ENCODE measurements around the gene ESRRB. TPM values are rescaled to one million over a fixed set of nuclear protein-coding genes. Genes with fewer than 3 reads are reported as not detected.

The ESRRB gene
- total RNA-seq, 1 donor from 2014 or later, result 1.7 TPM

DNA sequence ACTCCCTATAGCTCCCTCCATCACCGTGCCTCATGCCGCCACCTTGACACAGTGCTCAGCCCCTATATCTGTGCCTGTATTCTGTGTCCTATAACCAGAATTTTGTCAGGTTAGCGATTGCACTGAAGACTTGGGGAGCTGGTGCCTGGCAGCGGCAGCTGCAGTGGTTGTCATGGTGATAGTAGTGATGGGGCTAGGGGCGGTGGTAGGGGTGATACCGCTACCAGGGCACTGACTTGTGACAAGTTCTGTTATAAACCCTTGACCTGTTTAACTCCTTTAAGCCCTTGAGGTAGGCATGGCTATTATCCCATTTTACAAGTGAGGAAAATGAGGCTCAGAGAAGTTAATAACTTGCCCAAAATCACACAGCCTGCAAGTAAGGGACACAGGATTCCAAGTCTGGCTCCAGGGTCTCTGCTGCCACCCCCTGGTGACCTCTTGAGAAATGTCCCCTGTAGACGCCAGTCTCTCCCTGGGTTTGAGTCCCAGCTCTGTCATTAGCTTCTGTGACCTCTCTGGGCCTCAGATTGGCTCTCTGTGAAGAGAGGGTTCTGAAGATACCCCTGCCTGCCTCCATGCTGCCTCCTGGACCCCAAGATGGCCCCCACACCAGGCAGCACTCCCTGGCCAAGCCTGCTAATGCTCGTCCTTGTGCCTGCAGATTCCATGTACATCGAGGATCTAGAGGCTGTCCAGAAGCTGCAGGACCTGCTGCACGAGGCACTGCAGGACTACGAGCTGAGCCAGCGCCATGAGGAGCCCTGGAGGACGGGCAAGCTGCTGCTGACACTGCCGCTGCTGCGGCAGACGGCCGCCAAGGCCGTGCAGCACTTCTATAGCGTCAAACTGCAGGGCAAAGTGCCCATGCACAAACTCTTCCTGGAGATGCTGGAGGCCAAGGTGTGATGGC lies 121.9 kb downstream of the ESRRB start:
- TF ChIP-seq, protein P1, sequence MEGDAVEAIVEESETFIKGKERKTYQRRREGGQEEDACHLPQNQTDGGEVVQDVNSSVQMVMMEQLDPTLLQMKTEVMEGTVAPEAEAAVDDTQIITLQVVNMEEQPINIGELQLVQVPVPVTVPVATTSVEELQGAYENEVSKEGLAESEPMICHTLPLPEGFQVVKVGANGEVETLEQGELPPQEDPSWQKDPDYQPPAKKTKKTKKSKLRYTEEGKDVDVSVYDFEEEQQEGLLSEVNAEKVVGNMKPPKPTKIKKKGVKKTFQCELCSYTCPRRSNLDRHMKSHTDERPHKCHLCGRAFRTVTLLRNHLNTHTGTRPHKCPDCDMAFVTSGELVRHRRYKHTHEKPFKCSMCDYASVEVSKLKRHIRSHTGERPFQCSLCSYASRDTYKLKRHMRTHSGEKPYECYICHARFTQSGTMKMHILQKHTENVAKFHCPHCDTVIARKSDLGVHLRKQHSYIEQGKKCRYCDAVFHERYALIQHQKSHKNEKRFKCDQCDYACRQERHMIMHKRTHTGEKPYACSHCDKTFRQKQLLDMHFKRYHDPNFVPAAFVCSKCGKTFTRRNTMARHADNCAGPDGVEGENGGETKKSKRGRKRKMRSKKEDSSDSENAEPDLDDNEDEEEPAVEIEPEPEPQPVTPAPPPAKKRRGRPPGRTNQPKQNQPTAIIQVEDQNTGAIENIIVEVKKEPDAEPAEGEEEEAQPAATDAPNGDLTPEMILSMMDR (IDR thresholded peaks at IDR 0.05; ENCODE audit: partially characterized antibody, unreplicated experiment), result no peak
- DNase-seq, result no peak
- Mint-ChIP-seq H3K27ac (ENCODE audit: unreplicated experiment) (no peak overlapping the region), H3K36me3 (ENCODE audit: unreplicated experiment) (no peaks in the 10 kb centered on the region), H3K4me3 (ENCODE audit: unreplicated experiment) (no peak overlapping the region), H3K4me1 (ENCODE audit: low read depth, unreplicated experiment) (no peaks in the 10 kb centered on the region), H3K27me3 (ENCODE audit: unreplicated experiment) (peaks cover 8% of the 10 kb centered on the region), H3K9me3 (ENCODE audit: unreplicated experiment) (no peaks in the 10 kb centered on the region)

DNA sequence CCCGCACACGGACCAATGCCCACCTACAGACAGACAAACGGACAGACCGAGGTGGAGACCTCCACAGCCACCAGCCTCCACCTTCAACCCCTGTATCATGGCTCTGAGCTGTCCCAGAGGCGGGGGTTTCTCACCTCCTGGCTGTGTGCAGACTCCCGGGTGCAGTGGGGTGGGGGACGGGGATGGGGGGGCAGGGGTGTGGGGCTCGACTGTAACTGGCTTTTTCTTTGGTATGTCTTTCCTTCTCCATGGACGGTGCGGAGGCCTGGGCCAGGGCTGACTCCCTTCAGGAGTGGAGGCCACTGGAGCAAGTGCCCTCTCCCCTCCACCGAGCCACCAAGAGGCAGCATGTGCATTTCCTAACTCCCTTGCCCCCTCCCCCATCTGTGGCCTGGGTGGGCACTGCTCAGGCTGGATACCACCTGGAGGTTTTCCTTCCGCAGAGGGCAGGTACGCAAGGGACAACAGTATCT lies 122.6 kb downstream of the ESRRB start:
- Mint-ChIP-seq H3K36me3 (ENCODE audit: unreplicated experiment) (no peaks in the 10 kb centered on the region), H3K27ac (ENCODE audit: unreplicated experiment) (no peak overlapping the region)
- no peak for DNase-seq

DNA sequence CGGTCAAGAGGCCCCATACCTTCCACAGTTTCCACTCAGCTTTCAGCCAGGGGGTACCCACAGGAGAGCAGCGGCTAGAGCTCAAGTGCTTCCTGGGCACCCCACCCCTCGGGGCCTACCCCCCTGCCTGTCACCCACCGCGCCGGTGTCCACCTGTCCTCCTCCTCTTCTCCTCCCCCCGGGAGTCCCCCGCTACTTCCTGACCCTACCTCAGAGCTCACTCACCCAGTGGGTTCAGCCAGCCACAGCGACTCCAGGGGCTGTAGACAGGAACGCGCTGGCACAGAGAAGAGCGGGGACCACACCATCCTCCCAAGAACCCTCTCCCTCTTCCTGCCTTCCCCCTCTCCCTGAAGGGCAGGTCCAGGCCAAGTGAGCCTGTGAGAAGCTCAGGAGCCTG lies 123.0 kb downstream of the ESRRB start:
- Mint-ChIP-seq H3K36me3 (ENCODE audit: unreplicated experiment) (no peaks in the 10 kb centered on the region), H3K27ac (ENCODE audit: unreplicated experiment) (no peak overlapping the region), H3K4me1 (ENCODE audit: low read depth, unreplicated experiment) (no peaks in the 10 kb centered on the region), H3K9me3 (ENCODE audit: unreplicated experiment) (no peaks in the 10 kb centered on the region), H3K27me3 (ENCODE audit: unreplicated experiment) (peaks cover 8% of the 10 kb centered on the region), H3K4me3 (ENCODE audit: unreplicated experiment) (no peak overlapping the region)
- TF ChIP-seq, protein P1 (IDR thresholded peaks at IDR 0.05; ENCODE audit: partially characterized antibody, unreplicated experiment), result no peak
- DNase-seq, result no peak

More for the DNA sequence above, 122.6 kb downstream of the ESRRB start:
- H3K4me1 Mint-ChIP-seq (ENCODE audit: low read depth, unreplicated experiment), result no peaks in the 10 kb centered on the region
- TF ChIP-seq, protein P1 (IDR thresholded peaks at IDR 0.05; ENCODE audit: partially characterized antibody, unreplicated experiment), result no peak
- no peaks in the 10 kb centered on the region for H3K9me3 Mint-ChIP-seq (ENCODE audit: unreplicated experiment)
- H3K27me3 Mint-ChIP-seq (ENCODE audit: unreplicated experiment), result peaks cover 8% of the 10 kb centered on the region
- H3K4me3 Mint-ChIP-seq (ENCODE audit: unreplicated experiment), result no peak overlapping the region

DNA sequence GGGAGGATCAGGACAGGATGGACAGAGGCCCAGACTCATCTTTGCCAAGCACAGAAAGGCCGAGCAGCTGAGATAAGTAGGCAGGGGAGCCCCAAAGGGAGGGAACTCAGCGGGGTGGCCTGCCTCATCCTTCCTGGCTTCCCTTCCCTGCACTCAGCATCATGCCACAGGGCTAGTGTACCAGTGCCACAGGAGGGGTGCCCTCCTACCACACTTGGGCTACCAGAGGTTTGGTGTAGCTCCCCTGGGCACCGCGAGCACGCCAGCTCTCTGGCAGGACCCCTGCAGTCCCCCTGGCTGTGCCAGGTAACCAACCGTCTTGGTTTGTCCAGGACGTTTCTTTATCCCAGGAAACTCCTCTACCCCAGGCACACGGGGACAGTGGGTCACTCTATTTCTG lies 123.5 kb downstream of the ESRRB start:
- Mint-ChIP-seq H3K9me3 (ENCODE audit: unreplicated experiment) (no peaks in the 10 kb centered on the region), H3K27ac (ENCODE audit: unreplicated experiment) (no peak overlapping the region), H3K4me1 (ENCODE audit: low read depth, unreplicated experiment) (no peaks in the 10 kb centered on the region), H3K27me3 (ENCODE audit: unreplicated experiment) (peaks cover 8% of the 10 kb centered on the region), H3K4me3 (ENCODE audit: unreplicated experiment) (no peak overlapping the region), H3K36me3 (ENCODE audit: unreplicated experiment) (no peaks in the 10 kb centered on the region)
- TF ChIP-seq, protein P1 (IDR thresholded peaks at IDR 0.05; ENCODE audit: partially characterized antibody, unreplicated experiment), result no peak
- DNase-seq, result no peak

DNA sequence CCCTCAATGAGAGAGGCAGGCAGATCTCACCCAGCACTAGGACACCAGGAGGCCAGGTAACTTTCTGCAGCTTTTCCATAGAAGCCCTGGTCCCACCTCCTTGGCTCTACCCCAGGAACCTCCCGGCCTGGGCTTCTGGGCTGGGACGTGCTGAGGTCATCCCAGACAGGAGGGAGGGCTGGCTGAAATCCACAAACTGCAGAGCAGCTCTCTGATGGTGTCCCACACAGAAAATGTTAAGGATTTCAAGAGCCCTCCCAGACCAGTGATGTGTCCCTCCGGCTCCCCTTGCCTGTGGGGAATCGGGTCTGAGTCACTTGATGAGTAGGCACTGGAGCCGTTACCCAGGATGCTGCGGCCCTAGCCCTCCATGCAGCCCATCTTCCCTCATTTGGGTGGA lies 124.1 kb downstream of the ESRRB start:
- Mint-ChIP-seq H3K4me1 (ENCODE audit: low read depth, unreplicated experiment) (no peaks in the 10 kb centered on the region), H3K9me3 (ENCODE audit: unreplicated experiment) (no peaks in the 10 kb centered on the region), H3K27me3 (ENCODE audit: unreplicated experiment) (peaks cover 8% of the 10 kb centered on the region), H3K36me3 (ENCODE audit: unreplicated experiment) (no peaks in the 10 kb centered on the region), H3K27ac (ENCODE audit: unreplicated experiment) (no peak overlapping the region), H3K4me3 (ENCODE audit: unreplicated experiment) (no peak overlapping the region)
- TF ChIP-seq, protein P1 (IDR thresholded peaks at IDR 0.05; ENCODE audit: partially characterized antibody, unreplicated experiment), result no peak
- no peak for DNase-seq
